GM12878 (cell line): Measurements from ENCODE around the gene COIL. TPM values are rescaled to one million over a fixed set of nuclear protein-coding genes. Genes with fewer than 3 reads are reported as not detected.

ENCODE experiments used
- ATAC-seq: fragments of 200-7000 bp; cut with Tn5 transposase; 3 replicates; pipeline ENCODE4 v1.9.1; 2020; ENCODE audit warnings: mild to moderate bottlenecking, moderate library complexity
- BruUV-seq: library from RNA; stranded (reverse); fragments of 400-500 nt; replicated peaks from 2 replicates; lab custom pipeline; 2021; lab: Mats Ljungman, UMichigan
- CTCF ChIA-PET: fragments of 300-600 bp; sonication (Branson Sonifier 250); formaldehyde crosslinking; extraction: SDS; loops from one replicate; lab custom pipeline; 2021; ENCODE audit warnings: inconsistent platforms; lab: Yijun Ruan, JAX
- POLR2A ChIA-PET: fragments of 350-600 bp; formaldehyde crosslinking; extraction: SDS; loops from one replicate; lab custom pipeline; 2021; ENCODE audit warnings: inconsistent platforms; lab: Charles Lee
- RAD21 ChIA-PET: fragments of 300-600 bp; sonication (Branson Sonifier 250); formaldehyde crosslinking; loops from one replicate; lab custom pipeline; 2023; ENCODE audit warnings: antibody characterized with exemption; ENCODE audit not compliant: unreplicated experiment; lab: Charles Lee
- SMC1A ChIA-PET: fragments of 300-600 bp; sonication (Branson Sonifier 250); formaldehyde crosslinking; loops from one replicate; lab custom pipeline; 2023; ENCODE audit not compliant: unreplicated experiment, uncharacterized antibody; lab: Charles Lee
- DNase-seq: peaks from one replicate; pipeline ENCODE4 v3.0.0-alpha.2; 2011; ENCODE audit warnings: low read depth, low spot score
- FAIRE-seq: peaks from 3 replicates; lab custom pipeline; 2011; peaks lifted over from hg19 to GRCh38; lab: Jason Lieb, UNC
- H2AFZ ChIP-seq: 2 replicates; pipeline ENCODE4 v1.6.0; 2011; ENCODE audit warnings: low read depth, low read length, control low read depth; ENCODE audit not compliant: control insufficient read depth
- H3K27ac ChIP-seq: 2 replicates; pipeline ENCODE4 v1.5.1; 2011; ENCODE audit warnings: control low read depth; ENCODE audit not compliant: control insufficient read depth, insufficient read depth
- H3K27me3 ChIP-seq, 2 experiments: replicated peaks in 1 of 2; 2 replicates each; pipeline versions ENCODE4 v1.6.0 to v1.6.1; 2011; ENCODE audit warnings: low read length in 1 of 2; ENCODE audit not compliant: control insufficient read depth in 2 of 2, insufficient read depth in 2 of 2
- H3K36me3 ChIP-seq, 2 experiments: 2 replicates each; pipeline ENCODE4 v1.5.1; 2011; ENCODE audit warnings: low read length in 1 of 2; ENCODE audit not compliant: control insufficient read depth in 2 of 2, insufficient read depth in 2 of 2
- H3K4me1 ChIP-seq: 2 replicates; pipeline ENCODE4 v1.6.1; 2011; ENCODE audit warnings: mild to moderate bottlenecking, low read length, moderate library complexity, mixed read lengths; ENCODE audit not compliant: control insufficient read depth, insufficient read depth
- H3K4me2 ChIP-seq: 2 replicates; pipeline ENCODE4 v1.6.0; 2011; ENCODE audit warnings: control low read depth; ENCODE audit not compliant: control insufficient read depth, insufficient read depth
- H3K4me3 ChIP-seq: fragments of 200-600 bp; sonication (generic); 2 replicates; pipeline ENCODE4 v1.5.1; 2016
- H3K79me2 ChIP-seq: 2 replicates; pipeline ENCODE4 v1.6.0; 2011; ENCODE audit warnings: low read length; ENCODE audit not compliant: control insufficient read depth, insufficient read depth
- H3K9ac ChIP-seq: 2 replicates; pipeline ENCODE4 v1.8.0; 2011; ENCODE audit warnings: low read length, control low read depth, mixed read lengths; ENCODE audit not compliant: control insufficient read depth, insufficient read depth
- H3K9me3 ChIP-seq: replicated peaks from 3 replicates; pipeline ENCODE4 v1.5.1; 2011; ENCODE audit warnings: mild to moderate bottlenecking, low read length; ENCODE audit not compliant: control insufficient read depth, insufficient read depth
- H4K20me1 ChIP-seq: 2 replicates; pipeline ENCODE4 v1.6.0; 2011; ENCODE audit not compliant: control insufficient read depth, insufficient read depth
- ASH2L ChIP-seq: fragments of 300-600, 200-600 bp; sonication (generic); IDR thresholded peaks from 2 replicates; pipeline ENCODE4 v1.6.1; 2017; ENCODE audit warnings: low read depth, mild to moderate bottlenecking, borderline replicate concordance
- JUND ChIP-seq: IDR thresholded peaks from 2 replicates; pipeline ENCODE4 v1.6.1; 2012; ENCODE audit warnings: low read depth, mild to moderate bottlenecking, low read length, improper control_type of control experiment, moderate library complexity
- NFIC ChIP-seq: IDR thresholded peaks from 2 replicates; pipeline ENCODE4 v1.6.1; 2012; ENCODE audit warnings: low read depth, mild to moderate bottlenecking, inconsistent platforms, low read length, moderate library complexity
- NR2C2 ChIP-seq: IDR thresholded peaks from 2 replicates; pipeline ENCODE4 v1.6.1; 2011; ENCODE audit warnings: borderline replicate concordance, low read depth; ENCODE audit not compliant: control insufficient read depth, insufficient read length
- POLR2AphosphoS5 ChIP-seq: IDR thresholded peaks from 2 replicates; pipeline ENCODE4 v1.6.1; 2011; ENCODE audit warnings: mild to moderate bottlenecking, low read length, inconsistent platforms
- SMAD5 ChIP-seq: IDR thresholded peaks from 2 replicates; pipeline ENCODE4 v1.6.1; 2016; ENCODE audit warnings: antibody characterized with exemption, low read depth
- WGBS: methylation state at CpG from one replicate; pipeline ENCODE4 v1.1.6; 2016; ENCODE audit warnings: low lambda C conversion rate; ENCODE audit not compliant: insufficient replicate concordance, insufficient coverage; ENCODE audit errors: missing lambda C conversion rate; 5-methylcytosine and 5-hydroxymethylcytosine counted together
- in situ Hi-C: fragments of 300-500 bp; cut with MboI; formaldehyde crosslinking; loops from 9 replicates; pipeline ENCODE4 v1.14.3; 2018; ENCODE audit warnings: mixed read lengths
- intact Hi-C: fragments of 100-400 bp; cut with micrococcal nuclease; formaldehyde crosslinking; loops from one replicate; pipeline ENCODE4 v1.14.2; 2022; ENCODE audit not compliant: unreplicated experiment
- polyA plus RNA-seq, 11 experiments: library from polyadenylated mRNA; depleted of rRNA in 4 of 11; unstranded in 6 of 11; stranded (reverse) in 5 of 11; fragments of >200 nt; fragmentation: Nextera tagmentation in 4 of 11; fragmentation: Illumina TruSeq in 1 of 11; extraction: Ambion mirVana in 4 of 11; extraction: Trizol in 1 of 11; gene quantifications; 1 replicate in 1 of 11; 2 replicates in 10 of 11; pipeline versions ENCODE4 v1.2.1 to v1.2.3, GENCODE V29; 2011 to 2016; ENCODE audit warnings: inconsistent platforms in 2 of 11, missing spikeins in 2 of 11, low read depth in 1 of 11
- total RNA-seq, 4 experiments: library from RNA; depleted of rRNA in 3 of 4; stranded (reverse); fragments of >200 nt in 3 of 4; fragmentation: Illumina TruSeq in 1 of 4; extraction: Trizol in 1 of 4; gene quantifications; 2 replicates each; pipeline versions ENCODE4 v1.2.1 to v1.2.3, GENCODE V29; 2013 to 2021
- TF ChIP-seq, protein P1 (sequence below): fragments of 450-650 bp; IDR thresholded peaks from 2 replicates; pipeline ENCODE4 v1.6.1; 2016; ENCODE audit warnings: mild to moderate bottlenecking
- TF ChIP-seq, protein P2 (sequence below): IDR thresholded peaks from 2 replicates; pipeline ENCODE4 v1.6.1; 2011; ENCODE audit warnings: borderline replicate concordance, low read depth, mild to moderate bottlenecking, moderate library complexity, mixed read lengths, low read length; ENCODE audit not compliant: insufficient read depth; ENCODE audit errors: extremely low read length
- TF ChIP-seq, protein P3 (sequence below): fragments of 450-650 bp; IDR thresholded peaks from 2 replicates; pipeline ENCODE4 v1.6.1; 2016; ENCODE audit warnings: mild to moderate bottlenecking, moderate library complexity, borderline replicate concordance
- TF ChIP-seq, protein P4 (sequence below): IDR thresholded peaks from 2 replicates; pipeline ENCODE4 v1.6.1; 2011; ENCODE audit warnings: borderline replicate concordance, low read depth, mild to moderate bottlenecking, moderate library complexity, low read length; ENCODE audit not compliant: insufficient read depth, poor library complexity, severe bottlenecking

The COIL gene
- total and polyA plus RNA-seq, 10 of the 15 experiments (the other 5 are each of a cell fraction or from before 2014, with no cell fraction given): 13.7 to 24.3 (median 17.4) TPM

DNA sequence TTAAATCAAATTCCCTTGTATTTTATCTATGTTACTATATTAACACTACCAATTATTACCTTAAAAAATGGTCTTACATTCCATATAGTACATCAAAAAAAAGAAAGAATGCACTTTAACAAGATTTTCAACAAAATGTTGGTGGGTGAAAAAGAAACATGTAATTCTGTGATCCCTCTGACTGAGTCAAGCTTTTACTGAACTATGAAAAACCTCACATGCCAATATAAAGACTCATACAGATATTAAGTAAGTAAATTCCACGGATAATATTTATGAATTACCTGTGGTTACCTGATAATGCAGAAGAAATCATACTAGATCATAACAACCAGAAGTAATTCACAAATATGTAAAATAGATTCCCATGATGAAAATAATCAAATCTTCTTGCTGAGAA, 12.4 kb downstream of the COIL start:
- WGBS: 100% methylated on average over 1 of the region's 1 CpG
- intact Hi-C loops (loop anchor here (10.0 kb wide), 1 partner anchor 234 kb away; no protein-coding TSS in a partner anchor), in situ Hi-C loops (no loop called here)
- SMC1A ChIA-PET: interaction anchor here (1.4 kb wide), 1 partner anchor 129 kb away, joined by 3 read pairs; no protein-coding TSS in a partner anchor
- Histone ChIP-seq H3K79me2 (no peaks in the 10 kb centered on the region; the same call in 1 of the 2 replicates), H2AFZ (no peak overlapping the region), H3K9ac (no peak overlapping the region), H4K20me1 (no peaks in the 10 kb centered on the region), H3K27me3 (no peaks in the 10 kb centered on the region), H3K9me3 (no peaks in the 10 kb centered on the region), H3K4me2 (no peak overlapping the region), H3K27ac (no peak overlapping the region), H3K4me3 (no peak overlapping the region), H3K36me3 (peaks cover 4 to 21% of the 10 kb centered on the region in 2 experiments), H3K4me1 (no peaks in the 10 kb centered on the region)
- RAD21 ChIA-PET: no interaction called here
- CTCF ChIA-PET: no interaction called here
- no peak for ATAC-seq
- no peak for DNase-seq
- TF ChIP-seq SMAD5 (no peak), ASH2L (no peak), POLR2AphosphoS5 (no peak), JUND (no peak), NR2C2 (no peak), NFIC (no peak)
- TF ChIP-seq, protein P1, sequence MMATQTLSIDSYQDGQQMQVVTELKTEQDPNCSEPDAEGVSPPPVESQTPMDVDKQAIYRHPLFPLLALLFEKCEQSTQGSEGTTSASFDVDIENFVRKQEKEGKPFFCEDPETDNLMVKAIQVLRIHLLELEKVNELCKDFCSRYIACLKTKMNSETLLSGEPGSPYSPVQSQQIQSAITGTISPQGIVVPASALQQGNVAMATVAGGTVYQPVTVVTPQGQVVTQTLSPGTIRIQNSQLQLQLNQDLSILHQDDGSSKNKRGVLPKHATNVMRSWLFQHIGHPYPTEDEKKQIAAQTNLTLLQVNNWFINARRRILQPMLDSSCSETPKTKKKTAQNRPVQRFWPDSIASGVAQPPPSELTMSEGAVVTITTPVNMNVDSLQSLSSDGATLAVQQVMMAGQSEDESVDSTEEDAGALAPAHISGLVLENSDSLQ: no peak
- TF ChIP-seq, protein P2, sequence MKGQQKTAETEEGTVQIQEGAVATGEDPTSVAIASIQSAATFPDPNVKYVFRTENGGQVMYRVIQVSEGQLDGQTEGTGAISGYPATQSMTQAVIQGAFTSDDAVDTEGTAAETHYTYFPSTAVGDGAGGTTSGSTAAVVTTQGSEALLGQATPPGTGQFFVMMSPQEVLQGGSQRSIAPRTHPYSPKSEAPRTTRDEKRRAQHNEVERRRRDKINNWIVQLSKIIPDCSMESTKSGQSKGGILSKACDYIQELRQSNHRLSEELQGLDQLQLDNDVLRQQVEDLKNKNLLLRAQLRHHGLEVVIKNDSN: no peak
- TF ChIP-seq, protein P3, sequence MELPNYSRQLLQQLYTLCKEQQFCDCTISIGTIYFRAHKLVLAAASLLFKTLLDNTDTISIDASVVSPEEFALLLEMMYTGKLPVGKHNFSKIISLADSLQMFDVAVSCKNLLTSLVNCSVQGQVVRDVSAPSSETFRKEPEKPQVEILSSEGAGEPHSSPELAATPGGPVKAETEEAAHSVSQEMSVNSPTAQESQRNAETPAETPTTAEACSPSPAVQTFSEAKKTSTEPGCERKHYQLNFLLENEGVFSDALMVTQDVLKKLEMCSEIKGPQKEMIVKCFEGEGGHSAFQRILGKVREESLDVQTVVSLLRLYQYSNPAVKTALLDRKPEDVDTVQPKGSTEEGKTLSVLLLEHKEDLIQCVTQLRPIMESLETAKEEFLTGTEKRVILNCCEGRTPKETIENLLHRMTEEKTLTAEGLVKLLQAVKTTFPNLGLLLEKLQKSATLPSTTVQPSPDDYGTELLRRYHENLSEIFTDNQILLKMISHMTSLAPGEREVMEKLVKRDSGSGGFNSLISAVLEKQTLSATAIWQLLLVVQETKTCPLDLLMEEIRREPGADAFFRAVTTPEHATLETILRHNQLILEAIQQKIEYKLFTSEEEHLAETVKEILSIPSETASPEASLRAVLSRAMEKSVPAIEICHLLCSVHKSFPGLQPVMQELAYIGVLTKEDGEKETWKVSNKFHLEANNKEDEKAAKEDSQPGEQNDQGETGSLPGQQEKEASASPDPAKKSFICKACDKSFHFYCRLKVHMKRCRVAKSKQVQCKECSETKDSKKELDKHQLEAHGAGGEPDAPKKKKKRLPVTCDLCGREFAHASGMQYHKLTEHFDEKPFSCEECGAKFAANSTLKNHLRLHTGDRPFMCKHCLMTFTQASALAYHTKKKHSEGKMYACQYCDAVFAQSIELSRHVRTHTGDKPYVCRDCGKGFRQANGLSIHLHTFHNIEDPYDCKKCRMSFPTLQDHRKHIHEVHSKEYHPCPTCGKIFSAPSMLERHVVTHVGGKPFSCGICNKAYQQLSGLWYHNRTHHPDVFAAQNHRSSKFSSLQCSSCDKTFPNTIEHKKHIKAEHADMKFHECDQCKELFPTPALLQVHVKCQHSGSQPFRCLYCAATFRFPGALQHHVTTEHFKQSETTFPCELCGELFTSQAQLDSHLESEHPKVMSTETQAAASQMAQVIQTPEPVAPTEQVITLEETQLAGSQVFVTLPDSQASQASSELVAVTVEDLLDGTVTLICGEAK: no peak
- TF ChIP-seq, protein P4, sequence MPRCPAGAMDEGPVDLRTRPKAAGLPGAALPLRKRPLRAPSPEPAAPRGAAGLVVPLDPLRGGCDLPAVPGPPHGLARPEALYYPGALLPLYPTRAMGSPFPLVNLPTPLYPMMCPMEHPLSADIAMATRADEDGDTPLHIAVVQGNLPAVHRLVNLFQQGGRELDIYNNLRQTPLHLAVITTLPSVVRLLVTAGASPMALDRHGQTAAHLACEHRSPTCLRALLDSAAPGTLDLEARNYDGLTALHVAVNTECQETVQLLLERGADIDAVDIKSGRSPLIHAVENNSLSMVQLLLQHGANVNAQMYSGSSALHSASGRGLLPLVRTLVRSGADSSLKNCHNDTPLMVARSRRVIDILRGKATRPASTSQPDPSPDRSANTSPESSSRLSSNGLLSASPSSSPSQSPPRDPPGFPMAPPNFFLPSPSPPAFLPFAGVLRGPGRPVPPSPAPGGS: no peak
- FAIRE-seq: no peak
- no TSS peak for BruUV-seq
- POLR2A ChIA-PET: no interaction called here
